ENCODE results near the gene KRTAP12-1. TPM values are rescaled to one million over a fixed set of nuclear protein-coding genes. Genes with fewer than 3 reads are reported as not detected.
"Not testable (repeated sequence)": the region's sequence is repeated elsewhere in the genome, so short reads cannot be mapped to it uniquely, and the experiment has no call there.

The KRTAP12-1 gene
- total RNA-seq, 1 experiment from 2014 or later: not detected

DNA sequence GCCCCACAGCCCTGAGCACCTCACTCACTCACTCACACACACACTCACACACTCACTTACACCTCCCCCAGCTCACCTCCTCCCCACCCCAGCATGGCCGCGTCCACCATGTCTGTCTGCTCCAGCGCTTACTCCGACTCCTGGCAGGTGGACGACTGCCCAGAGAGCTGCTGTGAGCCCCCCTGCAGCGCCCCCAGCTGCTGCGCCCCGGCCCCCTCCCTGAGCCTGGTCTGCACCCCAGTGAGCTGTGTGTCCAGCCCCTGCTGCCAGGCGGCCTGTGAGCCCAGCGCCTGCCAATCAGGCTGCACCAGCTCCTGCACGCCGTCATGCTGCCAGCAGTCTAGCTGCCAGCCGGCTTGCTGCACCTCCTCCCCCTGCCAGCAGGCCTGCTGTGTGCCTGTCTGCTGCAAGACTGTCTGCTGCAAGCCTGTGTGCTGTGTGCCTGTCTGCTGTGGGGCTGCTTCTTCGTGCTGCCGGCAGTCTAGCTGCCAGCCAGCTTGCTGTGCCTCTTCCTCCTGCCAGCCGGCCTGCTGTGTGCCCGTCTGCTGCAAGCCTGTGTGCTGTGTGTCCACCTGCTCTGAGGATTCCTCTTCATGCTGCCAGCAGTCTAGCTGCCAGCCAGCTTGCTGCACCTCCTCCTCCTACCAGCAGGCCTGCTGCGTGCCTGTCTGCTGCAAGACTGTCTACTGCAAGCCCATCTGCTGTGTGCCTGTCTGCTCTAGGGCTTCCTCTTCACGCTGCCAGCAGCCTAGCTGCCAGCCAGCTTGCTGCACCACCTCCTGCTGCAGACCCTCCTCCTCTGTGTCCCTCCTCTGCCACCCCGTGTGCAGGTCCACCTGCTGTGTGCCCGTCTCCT is 35.4 kb downstream of the KRTAP12-1 start, which contains the start of gene KRTAP10-11:
TSS of gene KRTAP10-11 (plus strand) at position 49 of the 856 bp plus-strand sequence. CDS start at position 94, 45 bp downstream.
- DNase-seq (ENCODE audit: low spot score): not testable (repeated sequence)

- DNase-seq (ENCODE audit: low spot score): no peak
Measured at GRCh38 chr21:44644878-44645277, 37.1 kb downstream of the KRTAP12-1 start.

DNA sequence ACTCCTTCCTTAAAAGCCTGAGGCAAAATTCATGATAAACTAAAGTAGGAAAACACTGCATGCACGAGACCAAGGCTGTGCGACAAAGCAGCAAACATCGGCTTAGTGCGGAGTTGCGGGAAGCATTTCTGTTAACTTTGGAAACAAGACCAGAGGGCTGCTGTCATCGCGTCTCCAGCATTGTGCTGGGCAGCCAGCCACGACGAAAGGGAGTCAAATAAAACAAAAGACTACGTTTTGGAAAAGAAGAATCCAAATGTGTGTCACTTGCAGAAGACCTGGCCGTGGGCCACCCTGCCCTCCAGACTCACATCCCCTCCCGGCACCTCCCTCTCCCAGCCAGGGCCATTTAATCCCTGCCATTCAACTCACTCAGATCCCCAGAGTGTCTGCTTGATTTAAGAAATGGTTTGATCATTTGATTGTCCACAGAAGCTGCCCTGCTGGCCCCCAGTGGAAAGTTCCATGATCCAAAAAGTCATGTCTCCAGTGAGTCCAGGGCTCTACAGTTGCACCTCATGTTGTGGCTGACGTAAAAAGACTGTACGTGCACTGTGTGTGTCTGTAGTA is 38.1 kb downstream of the KRTAP12-1 start:
- DNase-seq (ENCODE audit: low spot score): no peak

- DNase-seq (ENCODE audit: low spot score): no peak
Measured at GRCh38 chr21:44640761-44641160, 41.2 kb downstream of the KRTAP12-1 start.

GRCh38 chr21:44639331-44639655 is 42.7 kb downstream of the KRTAP12-1 start:
- no peak for DNase-seq (ENCODE audit: low spot score)

DNA sequence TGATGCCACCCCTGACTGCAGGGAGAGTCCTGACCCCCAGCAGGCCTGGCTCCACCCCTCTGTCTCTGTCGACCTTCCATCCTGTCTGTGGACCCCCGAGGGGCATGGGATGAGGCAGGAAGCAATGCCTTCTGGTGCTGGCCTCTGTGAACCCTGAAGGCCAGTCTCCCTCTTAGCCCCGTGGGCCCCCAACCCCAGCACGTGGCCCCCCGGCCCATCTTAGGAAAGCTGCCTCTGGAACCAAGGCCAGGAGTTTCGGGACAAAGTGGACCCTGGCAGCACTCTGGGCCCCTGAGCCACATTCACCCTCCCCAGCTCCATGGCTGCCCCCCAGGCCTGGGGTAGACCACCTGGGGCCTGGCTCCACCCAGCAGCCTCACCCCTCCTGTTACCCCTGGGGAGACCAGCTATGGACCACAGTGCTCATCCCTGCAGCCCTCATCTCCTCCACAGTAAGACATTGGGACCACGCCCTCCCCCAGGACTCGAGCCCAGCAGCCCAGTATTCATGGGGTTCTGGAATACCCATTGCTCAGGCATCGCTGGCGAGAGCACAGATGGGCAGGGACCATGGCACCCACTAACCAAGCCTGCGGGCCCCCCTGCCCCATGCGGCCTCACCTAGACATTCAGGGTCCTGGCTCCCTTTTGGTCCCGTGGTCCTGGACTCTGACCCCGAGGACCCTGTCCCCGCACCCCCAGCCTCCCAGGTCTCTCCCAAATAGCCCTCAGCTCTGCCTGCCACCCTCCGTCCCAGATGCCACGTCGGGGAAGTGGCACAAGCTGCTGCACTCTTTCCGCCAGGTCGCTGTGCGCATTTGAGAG is 43.2 kb downstream of the KRTAP12-1 start:
- DNase-seq (ENCODE audit: low spot score): not testable (repeated sequence)

- not testable (repeated sequence) for DNase-seq (ENCODE audit: low spot score)
Measured at GRCh38 chr21:44637851-44638348, 44.1 kb downstream of the KRTAP12-1 start.

DNA sequence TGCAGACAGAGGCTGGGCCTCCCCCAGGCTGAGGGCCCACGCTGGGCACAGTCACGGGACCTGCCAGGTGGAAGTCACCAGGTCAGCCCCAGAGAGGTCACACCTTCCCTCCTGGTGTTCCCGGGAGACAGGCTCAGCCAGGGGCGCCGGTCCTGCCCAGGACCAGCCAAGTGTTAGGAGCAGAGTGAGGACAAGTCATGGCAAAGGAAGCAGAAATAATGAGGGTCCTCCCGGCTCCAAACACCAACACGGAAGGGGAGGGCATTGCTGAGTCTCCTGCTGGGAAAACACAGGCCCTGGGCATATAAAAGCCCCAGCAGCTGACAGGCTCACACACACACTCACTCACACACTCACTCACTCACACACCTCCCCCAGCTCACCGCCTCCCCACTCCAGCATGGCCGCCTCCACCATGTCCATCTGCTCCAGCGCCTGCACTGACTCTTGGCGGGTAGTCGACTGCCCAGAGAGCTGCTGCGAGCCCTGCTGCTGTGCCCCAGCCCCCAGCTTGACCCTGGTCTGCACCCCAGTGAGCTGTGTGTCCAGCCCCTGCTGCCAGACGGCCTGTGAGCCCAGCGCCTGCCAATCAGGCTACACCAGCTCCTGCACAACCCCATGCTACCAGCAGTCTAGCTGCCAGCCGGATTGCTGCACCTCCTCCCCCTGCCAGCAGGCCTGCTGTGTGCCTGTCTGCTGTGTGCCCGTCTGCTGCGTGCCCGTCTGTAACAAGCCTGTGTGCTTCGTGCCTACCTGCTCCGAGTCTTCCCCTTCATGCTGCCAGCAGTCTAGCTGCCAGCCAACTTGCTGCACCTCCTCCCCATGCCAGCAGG is 44.7 kb downstream of the KRTAP12-1 start, which contains the start of gene KRTAP10-10:
TSS of gene KRTAP10-10 (plus strand) at position 339 of the 833 bp plus-strand sequence. CDS start at position 401, 62 bp downstream.
- DNase-seq (ENCODE audit: low spot score): no peak

DNA sequence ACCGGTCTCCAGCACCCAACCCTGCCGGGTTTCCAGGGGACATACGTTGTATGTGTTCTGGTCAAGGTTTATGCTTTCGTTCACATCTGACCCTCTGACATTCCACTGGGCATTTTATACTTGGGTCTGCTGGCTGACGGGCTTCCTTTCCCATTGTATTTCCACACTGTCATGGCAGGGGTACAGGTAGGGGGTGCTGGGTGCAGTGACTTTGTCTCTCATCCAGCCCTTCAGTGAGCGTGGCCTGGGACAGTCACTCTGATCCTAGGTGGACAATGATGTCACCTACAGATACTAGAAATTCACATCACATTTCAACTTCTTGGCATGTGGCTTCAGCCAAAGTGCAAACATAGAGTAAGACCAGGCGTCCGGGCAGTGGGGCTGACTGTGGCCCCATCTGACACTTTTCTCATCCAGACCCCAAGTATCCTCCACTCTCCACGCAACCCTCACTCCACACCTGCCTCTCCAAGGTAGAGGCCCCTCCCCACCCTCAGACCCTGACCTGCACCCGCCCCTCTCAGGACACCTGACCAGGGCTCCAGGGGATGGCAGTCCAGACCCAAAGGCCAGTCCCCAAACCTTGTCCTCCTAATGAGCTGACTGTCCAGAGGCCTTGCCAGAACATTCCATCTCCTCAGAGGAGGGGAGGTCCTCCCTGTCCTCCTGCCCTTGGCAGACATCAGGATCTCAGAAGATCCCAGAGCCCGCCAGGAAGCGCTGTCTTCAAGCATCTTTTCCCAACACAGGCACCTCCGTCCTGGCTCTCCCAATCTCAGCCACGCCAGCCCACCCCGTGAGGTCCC is 45.5 kb downstream of the KRTAP12-1 start:
- no peak for DNase-seq (ENCODE audit: low spot score)

DNA sequence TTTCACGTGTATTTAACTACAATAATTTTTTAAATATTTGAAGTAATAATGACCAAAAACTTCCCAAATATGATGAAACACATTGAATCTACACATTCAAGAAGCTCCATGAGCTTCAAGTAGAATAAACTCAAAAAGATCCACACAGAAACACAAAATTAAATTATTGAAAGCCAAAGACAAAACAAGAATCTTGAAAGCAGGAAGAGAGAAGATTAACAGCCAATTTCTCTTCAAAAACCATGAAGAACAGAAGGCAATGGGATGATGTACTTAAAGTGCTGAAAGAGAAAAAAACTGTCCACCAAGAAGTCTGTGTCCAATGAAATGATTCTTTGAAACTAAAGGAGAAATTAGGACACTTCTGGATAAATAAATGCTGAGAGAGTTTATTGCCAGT is 49.9 kb downstream of the KRTAP12-1 start:
- DNase-seq (ENCODE audit: low spot score): no peak

Small RNA genes lying within 50 kb of the gene (small RNA-seq; reads per million reads assigned to genes)
- gene KRTAP12-6P: not detected

Other genes starting within 250 kb of the KRTAP12-1 start
- gene LRRC3, start 226.7 kb downstream of the KRTAP12-1 start, total RNA-seq (2014; rRNA removed; shearing (Covaris generic)): 0.08 and 0.10 TPM in 2 replicates
- not detected in 2 replicates for gene KRTAP10-1, start 142.0 kb downstream of the KRTAP12-1 start, total RNA-seq (2014; rRNA removed; shearing (Covaris generic))
- gene KRTAP10-2, start 130.7 kb downstream of the KRTAP12-1 start, total RNA-seq (2014; rRNA removed; shearing (Covaris generic)): not detected in 2 replicates
- not detected in 2 replicates for gene KRTAP10-3, start 123.4 kb downstream of the KRTAP12-1 start, total RNA-seq (2014; rRNA removed; shearing (Covaris generic))
- gene KRTAP10-4, start 108.4 kb downstream of the KRTAP12-1 start, total RNA-seq (2014; rRNA removed; shearing (Covaris generic)): not detected in 2 replicates
- not detected in 2 replicates for gene KRTAP10-5, start 101.6 kb downstream of the KRTAP12-1 start, total RNA-seq (2014; rRNA removed; shearing (Covaris generic))
- gene KRTAP10-6, start 89.7 kb downstream of the KRTAP12-1 start, total RNA-seq (2014; rRNA removed; shearing (Covaris generic)): not detected in 2 replicates
- gene KRTAP10-7, start 81.6 kb downstream of the KRTAP12-1 start, total RNA-seq (2014; rRNA removed; shearing (Covaris generic)): not detected in 2 replicates
- not detected in 2 replicates for gene KRTAP10-8, start 70.1 kb downstream of the KRTAP12-1 start, total RNA-seq (2014; rRNA removed; shearing (Covaris generic))
- gene KRTAP10-9, start 55.1 kb downstream of the KRTAP12-1 start, total RNA-seq (2014; rRNA removed; shearing (Covaris generic)): not detected in 2 replicates
- not detected in 2 replicates for gene KRTAP10-10, start 44.8 kb downstream of the KRTAP12-1 start, total RNA-seq (2014; rRNA removed; shearing (Covaris generic))
- gene KRTAP10-11, start 35.7 kb downstream of the KRTAP12-1 start, total RNA-seq (2014; rRNA removed; shearing (Covaris generic)): not detected in 2 replicates
- not detected in 2 replicates for gene KRTAP12-4, start 27.5 kb downstream of the KRTAP12-1 start, total RNA-seq (2014; rRNA removed; shearing (Covaris generic))
- gene KRTAP12-3, start 24.2 kb downstream of the KRTAP12-1 start, total RNA-seq (2014; rRNA removed; shearing (Covaris generic)): not detected in 2 replicates
- not detected in 2 replicates for gene KRTAP12-2, start 15.2 kb downstream of the KRTAP12-1 start, total RNA-seq (2014; rRNA removed; shearing (Covaris generic))
- gene KRTAP10-12, start 15.0 kb upstream of the KRTAP12-1 start, total RNA-seq (2014; rRNA removed; shearing (Covaris generic)): not detected in 2 replicates
- not detected in 2 replicates for gene TSPEAR, start 29.4 kb upstream of the KRTAP12-1 start, total RNA-seq (2014; rRNA removed; shearing (Covaris generic))
- 63.7 and 64.5 TPM in 2 replicates for gene UBE2G2, start 119.7 kb upstream of the KRTAP12-1 start, total RNA-seq (2014; rRNA removed; shearing (Covaris generic))
- 90.3 and 98.8 TPM in 2 replicates for gene SUMO3, start 135.9 kb upstream of the KRTAP12-1 start, total RNA-seq (2014; rRNA removed; shearing (Covaris generic))
- gene PTTG1IP, start 191.5 kb upstream of the KRTAP12-1 start, total RNA-seq (2014; rRNA removed; shearing (Covaris generic)): 116 and 123 TPM in 2 replicates
- not detected in 2 replicates for gene ITGB2, start 238.7 kb upstream of the KRTAP12-1 start, total RNA-seq (2014; rRNA removed; shearing (Covaris generic))